HG02763 (cell line): Measurements from ENCODE around the gene SRPK2.

Experiments
- ATAC-seq: cut with Tn5 transposase; IDR thresholded peaks from one replicate; pipeline ENCODE4 v1.9.1; 2021; ENCODE audit warnings: mild to moderate bottlenecking, moderate library complexity; ENCODE audit not compliant: unreplicated experiment

Gene SRPK2

DNA sequence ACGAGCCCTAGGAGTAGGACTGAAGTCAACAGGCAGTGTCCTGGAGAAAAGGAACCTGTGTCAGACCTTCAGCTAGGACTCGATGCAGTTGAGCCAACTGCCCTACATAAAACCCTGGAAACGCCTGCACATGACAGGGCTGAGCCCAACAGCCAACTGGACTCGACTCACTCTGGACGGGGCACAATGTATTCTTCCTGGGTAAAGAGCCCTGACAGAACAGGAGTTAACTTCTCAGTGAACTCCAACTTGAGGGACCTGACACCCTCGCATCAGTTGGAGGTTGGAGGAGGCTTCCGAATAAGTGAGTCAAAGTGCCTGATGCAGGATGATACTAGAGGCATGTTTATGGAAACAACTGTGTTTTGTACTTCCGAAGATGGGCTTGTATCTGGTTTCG lies 281.3 kb downstream of the SRPK2 start:
- no peak for ATAC-seq

DNA sequence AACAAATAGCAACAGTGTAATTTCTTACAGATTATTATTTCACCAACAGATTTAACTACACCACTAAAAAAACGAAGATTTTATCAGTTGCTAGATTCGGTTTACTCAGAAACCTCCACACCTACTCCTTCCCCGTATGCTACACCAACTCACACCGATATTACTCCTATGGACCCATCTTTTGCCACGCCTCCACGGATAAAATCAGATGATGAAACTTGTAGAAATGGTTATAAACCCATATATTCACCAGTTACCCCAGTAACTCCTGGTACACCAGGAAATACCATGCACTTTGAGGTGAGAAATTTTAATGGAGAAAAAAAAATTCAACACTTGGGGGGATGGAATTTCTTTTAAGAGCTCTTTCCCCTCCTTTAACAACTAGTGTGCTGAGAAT lies 282.2 kb downstream of the SRPK2 start:
- no peak for ATAC-seq

DNA sequence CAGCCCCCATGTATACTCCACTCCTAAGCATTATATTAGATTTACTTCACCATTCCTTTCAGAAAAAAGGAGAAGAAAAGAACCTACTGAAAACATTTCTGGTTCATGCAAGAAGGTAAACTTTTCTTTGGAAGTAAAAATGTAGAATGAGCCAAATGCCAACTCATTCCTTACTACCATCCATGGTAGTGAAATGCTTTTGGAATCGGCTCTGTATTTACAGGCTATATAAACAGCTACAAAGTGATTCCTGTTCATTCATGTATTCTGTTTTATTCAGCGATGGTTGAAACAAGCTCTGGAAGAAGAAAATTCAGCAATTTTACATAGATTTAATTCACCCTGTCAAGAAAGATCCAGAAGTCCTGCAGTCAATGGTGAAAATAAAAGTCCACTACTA lies 283.1 kb downstream of the SRPK2 start:
- no peak for ATAC-seq

GRCh38 chr7:105102557-105103352 lies 286.0 kb downstream of the SRPK2 start:
- no peak for ATAC-seq

GRCh38 chr7:105101864-105102263 lies 286.9 kb downstream of the SRPK2 start:
- ATAC-seq, result no peak

DNA sequence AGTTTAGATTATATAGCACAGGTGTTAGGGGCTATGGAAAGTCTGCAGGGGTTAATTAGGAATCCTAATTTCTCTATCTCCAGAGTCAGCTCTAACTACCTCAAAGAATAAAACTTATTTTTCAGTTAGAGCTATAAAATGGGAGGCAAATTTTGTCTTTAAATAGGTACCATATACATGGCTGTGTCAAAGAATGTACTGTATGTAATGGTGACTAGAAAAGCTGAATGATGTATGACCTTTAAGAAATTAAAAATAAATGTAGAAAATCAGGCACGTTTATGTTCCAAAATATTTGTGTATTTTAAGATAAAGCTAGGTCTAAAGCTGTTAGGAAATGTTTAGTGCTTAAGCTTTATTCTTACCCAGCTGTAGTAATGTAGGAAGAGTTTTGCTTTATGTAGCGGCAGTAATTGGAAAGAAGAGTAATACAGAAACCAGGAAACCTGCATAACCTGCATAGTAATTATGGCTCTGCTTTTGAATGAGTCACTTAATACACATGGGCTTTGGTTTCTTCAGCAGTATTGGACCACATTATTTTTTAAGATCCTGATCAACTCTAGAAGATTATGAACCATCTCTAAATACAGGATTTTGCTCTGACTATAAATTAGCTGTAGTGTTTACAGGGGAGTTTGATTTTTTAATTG lies 289.7 kb downstream of the SRPK2 start:
- ATAC-seq, result no peak

- no peak for ATAC-seq
Measured at GRCh38 chr7:105097619-105098018, 291.1 kb downstream of the SRPK2 start.

- ATAC-seq, result no peak
Measured at GRCh38 chr7:105096306-105096705, 292.4 kb downstream of the SRPK2 start.

GRCh38 chr7:105094966-105095365 lies 293.8 kb downstream of the SRPK2 start:
- ATAC-seq, result no peak

DNA sequence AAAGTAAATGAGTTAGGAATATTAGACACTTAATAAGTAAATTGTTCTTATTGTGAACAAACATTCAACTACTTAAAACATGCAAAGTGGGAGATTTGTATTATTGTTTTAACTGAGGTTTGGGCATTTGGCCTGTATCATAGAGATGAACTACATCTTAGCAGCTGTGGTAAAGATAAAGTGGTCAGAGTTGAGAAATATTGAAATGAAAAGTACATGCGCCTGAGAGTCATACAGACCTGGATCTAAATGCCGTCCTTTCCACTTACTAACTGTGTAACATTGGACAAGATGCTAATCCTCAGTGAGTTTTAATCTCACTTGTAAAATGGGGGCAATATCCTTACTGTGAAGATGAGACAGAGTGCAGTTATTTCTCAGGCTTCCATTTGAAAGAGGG lies 300.3 kb downstream of the SRPK2 start:
- no peak for ATAC-seq

GRCh38 chr7:105087981-105088380 lies 300.7 kb downstream of the SRPK2 start:
- no peak for ATAC-seq

GRCh38 chr7:105086850-105087249 lies 301.9 kb downstream of the SRPK2 start:
- ATAC-seq, result no peak

DNA sequence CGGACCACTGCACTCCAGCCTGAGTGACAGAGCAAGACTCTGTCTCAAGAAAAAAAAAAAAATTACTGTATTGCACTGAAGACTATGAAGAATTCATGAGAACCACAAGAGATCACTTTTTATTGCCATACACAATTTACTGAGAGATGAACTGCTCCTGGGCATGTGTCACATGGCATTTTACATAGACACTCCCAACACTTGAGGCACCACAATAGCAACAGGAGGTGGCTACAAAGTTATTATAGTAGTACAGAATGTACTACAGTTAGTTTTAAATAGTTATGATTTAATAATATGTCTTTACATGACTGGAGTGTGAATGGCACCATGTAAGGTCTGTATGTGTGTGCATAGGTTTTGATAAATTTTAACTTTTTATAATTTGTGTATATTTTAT lies 304.1 kb downstream of the SRPK2 start:
- ATAC-seq, result no peak

DNA sequence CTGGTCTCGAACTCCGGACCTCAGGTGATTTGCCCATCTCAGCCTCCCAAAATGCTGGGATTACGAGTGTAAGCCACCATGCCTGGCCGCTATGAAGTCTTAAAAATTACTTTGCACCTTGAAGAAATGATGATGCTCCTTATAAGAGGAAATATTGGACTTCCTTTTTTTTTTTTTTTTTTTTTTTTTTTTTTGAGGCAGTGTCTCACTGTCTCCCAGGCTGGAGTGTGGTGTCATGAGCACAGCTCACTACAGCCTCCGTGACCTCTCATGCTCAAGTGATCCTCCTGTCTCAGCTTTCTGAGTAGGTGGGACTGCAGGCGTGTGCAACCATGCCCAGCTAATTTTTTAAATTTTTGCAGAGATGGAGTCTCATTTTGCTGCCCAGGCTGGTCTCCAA lies 309.4 kb downstream of the SRPK2 start:
- ATAC-seq, result no peak

GRCh38 chr7:105073143-105073542 lies 315.6 kb downstream of the SRPK2 start:
- no peak for ATAC-seq

DNA sequence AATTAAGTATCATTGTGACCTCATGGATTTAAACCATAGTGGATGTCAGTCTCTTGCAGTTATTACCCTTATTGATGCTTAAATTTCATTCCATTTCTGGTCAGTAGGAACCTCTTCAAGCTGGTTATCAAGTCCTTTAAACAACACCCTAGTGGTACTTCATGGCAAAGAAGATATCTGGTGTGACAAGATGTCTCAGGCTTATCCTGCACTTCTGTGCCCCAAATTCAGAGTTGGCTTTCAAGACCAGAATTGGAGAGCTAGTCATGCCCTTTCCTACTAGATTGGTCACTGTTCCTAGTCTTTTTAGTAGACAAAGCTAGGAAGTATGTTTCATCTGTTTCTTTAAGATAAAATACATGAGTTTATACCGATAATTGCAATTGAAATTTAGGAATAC lies 319.8 kb downstream of the SRPK2 start:
- ATAC-seq, result no peak

GRCh38 chr7:105067691-105068090 lies 321.0 kb downstream of the SRPK2 start:
- ATAC-seq, result no peak
